HG02885 (cell line): ENCODE data around the gene TMTC1.

Source experiments
- ATAC-seq: cut with Tn5 transposase; IDR thresholded peaks from one replicate; pipeline ENCODE4 v1.9.1; 2021; ENCODE audit warnings: mild to moderate bottlenecking; ENCODE audit not compliant: unreplicated experiment, poor library complexity

The TMTC1 gene

DNA sequence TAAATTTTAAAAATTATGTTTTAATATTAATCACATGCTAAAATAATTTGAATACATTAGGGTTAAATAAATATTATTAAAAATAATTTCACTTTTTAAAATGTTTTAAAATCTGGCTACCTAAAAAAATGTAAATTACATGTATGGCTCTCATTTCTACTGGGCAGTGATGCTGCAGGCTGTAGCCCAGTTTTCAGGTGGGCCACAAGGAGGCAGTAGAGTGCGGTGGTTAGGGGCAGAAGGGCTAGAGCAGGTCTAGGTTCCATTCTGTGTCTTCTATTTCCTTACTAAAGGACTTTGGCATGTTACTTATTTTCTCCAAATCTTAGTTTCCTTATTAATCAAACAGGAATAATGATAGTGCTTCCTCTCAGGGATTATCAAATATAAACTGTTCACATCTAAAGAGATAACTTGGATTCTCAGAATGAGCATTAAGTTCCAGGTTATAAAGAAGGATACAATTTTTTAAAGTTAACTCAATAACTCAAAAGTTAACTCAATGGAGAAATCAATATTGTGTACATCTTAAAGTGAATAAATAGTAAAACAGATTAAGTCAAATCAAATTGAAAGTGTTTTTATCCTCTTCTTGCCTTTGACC, 231.3 kb downstream of the TMTC1 start:
- peak; percentile 93 for ATAC-seq

DNA sequence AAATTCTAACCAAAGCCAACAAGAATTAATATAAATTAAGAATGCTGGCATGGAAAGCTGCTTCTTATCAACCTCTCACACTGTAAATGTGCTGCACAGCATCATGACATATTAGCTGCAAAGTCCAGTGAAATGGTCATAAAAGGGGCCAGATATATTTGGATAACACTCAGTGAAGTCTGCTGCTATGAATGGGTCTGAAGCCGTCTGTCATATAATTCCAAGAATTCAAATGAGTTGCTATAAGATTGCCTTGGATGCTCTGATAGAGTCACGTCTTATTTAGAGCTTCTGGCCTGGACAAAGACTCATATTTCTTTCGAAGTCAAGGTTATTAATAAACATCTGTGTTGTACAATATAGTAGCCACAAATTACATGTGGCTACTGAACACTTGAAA, 231.9 kb downstream of the TMTC1 start:
- ATAC-seq: no peak

DNA sequence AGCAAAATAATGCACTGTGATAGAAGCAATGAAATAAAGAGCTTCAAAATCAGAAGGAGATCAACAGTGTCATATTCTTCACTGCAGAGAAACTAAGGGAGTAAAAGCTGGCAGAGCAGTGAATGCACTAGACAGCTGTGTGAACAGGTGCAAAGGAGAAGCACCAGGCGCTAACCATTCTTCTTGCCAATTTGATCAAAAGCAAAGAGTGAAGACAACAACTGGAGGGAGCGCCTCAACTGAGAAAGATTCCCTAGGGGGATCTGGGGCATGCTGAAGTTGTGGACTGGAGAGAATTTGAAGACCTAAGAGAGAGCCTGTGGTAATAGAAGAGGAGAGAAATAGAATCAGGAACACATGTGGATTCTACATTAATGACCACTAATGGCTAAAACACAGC, 235.9 kb downstream of the TMTC1 start:
- ATAC-seq: no peak

DNA sequence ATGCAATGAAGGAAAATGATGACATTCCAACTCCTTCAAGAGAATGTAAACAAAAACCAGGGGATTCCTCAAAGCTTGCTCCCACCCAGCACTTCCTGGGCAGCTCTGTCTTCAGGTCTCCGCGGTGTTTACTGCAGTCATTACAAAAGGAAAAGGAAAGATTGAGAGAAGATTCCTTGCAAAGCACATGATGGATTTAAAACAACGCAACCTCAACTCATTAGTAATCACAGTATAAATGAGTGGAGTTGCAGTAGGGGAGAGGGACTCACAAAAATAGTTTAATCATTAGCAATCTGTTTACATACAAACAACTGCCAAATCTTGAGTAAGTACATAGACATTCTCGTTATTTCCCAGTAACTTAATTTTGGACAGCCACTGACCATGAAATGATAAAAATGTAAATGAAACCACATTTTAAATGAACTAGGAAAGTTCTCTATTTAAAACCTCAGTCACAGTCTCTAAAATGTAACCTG, 236.6 kb downstream of the TMTC1 start:
- ATAC-seq: no peak

DNA sequence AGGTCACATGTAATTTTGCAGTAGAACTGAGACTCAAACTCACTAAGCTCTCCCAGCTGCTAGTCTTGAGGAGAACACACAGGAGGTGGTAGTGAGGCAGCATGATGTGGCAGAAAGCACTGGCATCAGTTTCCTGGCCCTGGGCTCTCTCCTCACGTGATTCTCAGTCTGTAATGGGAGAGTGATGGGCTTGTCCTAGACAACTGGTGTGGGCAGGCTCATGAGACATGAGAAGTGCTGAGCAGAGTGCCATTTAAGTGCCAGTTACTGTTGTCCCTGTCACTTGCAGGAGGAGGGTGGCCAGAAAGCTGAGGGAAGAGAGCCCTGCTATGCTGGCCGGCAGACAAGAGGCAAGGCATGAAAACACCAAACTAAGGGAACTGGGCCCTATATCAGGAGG, 237.7 kb downstream of the TMTC1 start:
- ATAC-seq: no peak

DNA sequence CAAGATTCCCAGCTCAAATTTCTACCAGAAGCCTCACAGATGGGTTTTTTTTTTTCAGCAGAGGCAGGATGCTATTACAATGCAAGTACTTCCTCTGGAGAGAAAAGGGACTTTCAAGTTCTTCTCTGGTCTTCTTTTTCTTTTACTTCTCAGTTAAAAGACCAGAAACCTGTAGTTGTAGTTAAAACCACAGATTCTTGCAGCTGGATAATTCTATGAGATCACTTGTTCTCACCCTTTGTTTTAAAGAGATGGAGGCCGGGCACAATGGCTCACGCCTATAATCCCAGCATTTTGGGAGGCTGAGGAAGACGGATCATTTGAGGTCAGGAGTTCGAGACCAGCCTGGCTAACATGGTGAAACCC, 238.7 kb downstream of the TMTC1 start:
- peak; percentile 65 for ATAC-seq

DNA sequence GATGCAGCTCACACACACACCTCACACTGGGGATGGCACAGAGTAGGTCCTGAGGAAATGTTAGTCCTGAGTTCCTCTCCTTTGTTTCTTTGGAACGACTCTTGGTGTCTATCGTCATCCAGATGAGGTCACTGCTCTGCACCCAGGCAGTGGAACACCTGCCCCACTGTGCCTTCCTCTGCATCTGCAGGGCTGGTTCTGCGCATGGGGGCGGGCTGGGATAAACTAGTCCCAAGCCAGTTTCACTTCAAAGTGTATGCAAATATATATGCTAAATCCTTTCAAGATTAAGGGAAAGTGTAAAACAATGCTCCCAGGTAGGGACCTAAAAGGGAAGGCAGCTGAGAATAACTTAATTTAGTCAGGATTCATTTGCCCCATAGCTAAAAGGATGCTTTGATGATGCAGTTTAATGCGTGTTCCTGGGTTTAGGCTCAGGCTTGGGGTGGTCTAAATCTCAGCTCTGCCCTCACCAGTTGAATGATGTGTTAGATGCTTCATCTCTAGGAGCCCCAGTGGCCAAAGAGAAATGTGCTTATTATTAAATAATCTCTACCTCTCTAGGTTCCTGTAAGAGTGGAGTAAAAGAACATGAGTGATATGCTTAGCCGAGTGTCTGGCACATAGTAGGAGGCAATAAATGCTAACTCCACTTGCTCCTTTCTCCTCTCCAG, 239.2 kb downstream of the TMTC1 start:
- peak; percentile 35 for ATAC-seq

DNA sequence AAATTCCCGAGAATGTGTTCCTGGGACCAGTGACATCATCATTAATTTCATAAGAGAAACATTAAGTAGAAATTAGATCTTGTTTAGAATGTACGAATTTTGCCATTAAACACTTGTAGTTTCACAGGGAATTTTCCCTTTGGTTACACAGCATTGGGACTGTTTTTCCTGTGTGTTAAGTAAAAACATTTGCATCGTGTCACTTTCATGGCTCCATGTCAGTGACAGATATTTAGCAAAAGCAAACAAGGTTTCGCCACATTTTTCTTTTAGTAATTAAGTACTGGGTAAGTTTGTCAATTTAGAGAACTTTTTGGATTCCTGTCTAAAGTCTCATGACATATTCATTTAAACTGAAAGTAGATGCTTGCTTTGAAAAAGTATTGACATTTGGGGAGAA, 240.7 kb downstream of the TMTC1 start:
- no peak for ATAC-seq

DNA sequence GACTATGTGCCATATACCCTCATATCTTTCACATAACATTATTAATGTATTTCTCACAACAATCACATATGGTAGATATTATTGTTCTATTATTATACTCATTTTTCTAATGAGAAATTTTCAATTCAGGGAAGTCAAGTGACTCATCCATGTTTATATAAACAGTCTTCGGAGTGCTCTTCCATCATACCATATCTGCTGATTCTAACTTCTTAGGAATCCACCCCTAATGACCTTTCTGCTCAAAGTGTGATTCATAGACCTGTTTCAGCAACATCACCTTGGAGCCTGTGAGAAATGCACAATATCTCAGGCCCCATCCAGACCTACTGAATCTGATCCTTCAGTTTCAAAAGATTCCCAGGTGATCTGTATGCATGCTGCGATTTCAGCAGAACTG, 246.4 kb downstream of the TMTC1 start:
- no peak for ATAC-seq

DNA sequence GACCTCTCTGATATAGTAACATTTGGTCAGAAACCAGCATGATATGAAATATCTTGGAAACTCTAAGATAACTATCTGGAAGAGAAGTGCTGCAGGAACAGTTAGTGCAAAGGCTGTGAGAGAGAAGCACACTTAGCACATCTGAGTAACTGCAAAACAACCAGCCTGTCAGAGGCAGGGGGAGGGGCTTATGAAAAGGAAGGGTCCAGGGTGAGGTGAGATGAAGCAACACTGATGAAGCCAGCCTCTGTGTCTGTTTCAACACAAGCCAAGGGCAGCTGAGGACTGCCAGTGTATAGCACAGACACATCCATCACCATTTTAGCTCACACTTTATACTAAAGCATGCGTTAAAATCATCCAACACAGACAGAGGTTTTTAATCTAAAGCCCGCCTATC, 248.8 kb downstream of the TMTC1 start:
- no peak for ATAC-seq

DNA sequence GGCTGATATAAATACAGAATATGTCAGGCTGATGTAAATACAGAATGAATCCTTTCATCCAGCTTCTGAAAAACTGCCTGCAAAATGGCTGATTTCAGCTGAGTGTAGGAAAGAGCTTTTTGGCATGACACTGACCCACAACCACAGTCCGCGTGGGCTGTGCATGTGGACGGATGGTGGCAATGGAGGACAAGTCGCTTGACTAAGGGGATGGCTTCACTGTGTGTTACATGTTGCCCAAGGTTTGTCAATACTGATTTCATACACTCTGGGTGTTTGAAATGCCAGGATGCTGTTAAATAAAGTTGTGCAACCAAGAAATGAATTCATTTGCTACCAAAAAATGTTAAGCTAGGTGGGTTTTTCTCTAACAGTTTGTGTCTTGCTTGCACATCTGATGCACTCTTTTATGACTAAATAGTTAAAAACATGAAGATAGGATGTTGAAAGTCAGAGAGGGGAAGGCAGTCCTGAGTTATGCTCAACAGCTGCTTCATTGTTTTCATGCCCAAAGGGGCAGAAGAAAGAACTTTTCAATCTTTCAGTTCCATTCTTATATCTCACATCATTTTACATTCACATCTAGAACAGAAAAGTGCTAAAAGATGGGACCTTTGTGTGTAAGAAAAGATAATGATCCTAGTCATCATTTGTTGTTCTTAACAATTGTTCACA, 249.8 kb downstream of the TMTC1 start:
- ATAC-seq: no peak

DNA sequence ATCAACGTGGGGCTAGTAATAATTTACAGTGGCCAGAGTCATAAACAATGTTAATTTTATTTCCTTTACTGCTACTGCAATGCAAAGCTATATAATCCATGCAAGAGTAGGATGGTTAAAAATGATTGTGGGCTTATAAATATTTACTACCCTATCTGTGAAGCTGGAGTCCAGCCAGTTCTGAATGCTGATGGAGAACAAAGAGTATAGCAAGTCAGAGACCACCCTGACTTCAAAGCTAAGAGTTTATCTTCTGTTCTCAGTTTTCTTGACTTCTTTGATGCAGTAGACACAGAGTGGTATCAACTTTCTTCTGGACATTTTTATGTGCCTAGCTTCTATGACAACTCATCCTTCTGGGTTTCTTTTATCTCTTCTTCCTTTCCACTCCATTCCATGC, 252.3 kb downstream of the TMTC1 start:
- ATAC-seq: no peak

DNA sequence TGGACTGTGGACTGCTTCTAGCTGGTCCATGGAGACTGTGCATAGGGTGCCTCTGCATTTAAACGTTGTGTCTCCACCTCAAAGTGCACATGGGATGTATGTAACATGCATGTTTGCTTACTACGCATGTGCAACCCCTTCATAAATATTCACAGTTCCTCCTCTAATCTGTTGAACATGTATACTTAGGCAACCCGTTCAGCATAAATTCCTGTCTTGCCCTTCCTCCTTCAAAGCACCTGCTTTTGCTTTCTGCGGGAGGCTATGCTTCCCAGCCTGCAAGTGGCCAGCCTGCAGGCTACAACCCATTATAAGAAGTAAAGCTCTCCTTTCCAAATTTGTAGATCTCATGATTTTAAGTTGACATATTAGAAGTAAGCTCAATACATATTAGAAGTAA, 253.3 kb downstream of the TMTC1 start:
- ATAC-seq: no peak

DNA sequence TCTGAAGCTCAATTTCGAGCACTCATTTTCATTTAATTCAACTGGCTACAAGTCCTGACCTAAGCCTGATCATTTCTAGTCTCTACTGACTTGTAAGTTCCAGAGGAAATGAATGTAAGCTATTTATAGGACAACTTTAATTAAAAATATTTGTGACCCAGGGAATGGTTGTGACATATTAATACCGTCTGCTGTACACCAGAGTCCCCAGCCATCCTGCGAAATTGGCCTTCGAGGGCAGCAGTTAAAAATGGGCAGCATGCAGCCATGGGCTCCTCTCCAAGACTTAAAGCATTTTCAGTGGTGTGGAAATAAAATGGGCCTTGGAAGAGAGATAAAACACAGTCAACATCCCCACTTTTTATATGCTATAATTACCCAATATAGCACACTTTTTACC, 255.6 kb downstream of the TMTC1 start:
- no peak for ATAC-seq

DNA sequence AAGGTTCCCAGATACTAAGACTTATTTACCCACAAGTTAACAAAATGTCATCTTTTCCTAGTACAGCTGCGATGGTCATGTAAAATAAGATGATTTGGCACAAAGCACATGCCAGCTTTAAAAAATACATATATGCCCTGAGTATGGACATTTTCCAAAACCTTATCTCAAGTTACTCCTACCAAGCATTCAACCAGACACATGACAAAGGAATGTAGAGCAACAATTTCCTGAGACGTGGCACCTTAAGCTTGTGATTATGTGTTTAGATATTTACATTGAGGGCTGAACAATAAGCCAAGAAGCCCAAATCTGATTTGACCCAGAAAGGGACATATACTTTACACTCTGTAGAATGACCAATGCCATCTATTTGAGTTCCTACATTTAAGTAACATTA, 261.8 kb downstream of the TMTC1 start:
- no peak for ATAC-seq

DNA sequence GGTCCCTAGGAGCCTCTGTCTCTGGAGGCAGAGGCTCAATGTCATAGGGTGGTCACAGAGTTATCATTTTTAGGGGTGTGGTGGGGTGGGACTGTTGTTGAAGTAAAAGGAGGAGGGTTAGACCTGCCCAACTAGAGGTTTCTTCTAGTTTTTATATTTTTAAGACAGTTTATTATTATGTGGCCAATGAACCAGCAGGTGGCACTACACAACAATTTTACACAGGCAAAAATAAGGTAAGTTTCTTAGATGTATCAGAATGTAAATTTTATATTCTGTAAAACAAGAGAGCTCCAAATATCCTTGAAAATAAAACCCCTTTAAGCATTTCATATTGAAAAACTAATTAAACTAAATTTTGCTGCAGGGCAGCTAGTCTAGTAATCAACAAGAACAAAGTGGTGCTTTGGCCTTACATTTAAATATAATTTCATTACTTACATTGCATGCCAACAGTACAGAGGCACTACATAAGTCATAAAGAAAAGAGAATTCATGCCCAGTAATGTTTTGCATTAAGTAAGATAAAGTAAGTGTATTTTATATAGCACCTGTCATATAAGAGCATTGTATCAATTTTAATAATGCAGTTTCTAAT, 264.1 kb downstream of the TMTC1 start:
- ATAC-seq: peak; percentile 64

DNA sequence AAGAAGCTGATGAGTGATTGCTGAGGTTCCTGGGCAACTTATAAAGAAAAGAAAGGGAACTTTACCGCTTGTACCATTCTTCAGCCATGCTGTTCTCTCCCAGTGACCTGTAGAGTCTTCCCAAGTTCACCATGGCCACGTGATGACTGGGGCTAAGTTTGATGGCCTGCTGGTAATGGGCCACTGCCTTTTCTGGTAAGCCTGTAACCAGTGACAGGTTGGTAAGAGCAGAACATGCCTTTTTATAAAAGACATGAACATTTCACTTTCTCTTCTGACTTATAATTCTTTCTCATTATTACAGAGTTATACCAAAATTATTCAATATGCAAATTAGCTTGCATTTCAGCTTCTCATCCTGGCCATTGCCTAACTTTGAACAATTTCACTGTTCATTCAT, 265.3 kb downstream of the TMTC1 start:
- no peak for ATAC-seq

DNA sequence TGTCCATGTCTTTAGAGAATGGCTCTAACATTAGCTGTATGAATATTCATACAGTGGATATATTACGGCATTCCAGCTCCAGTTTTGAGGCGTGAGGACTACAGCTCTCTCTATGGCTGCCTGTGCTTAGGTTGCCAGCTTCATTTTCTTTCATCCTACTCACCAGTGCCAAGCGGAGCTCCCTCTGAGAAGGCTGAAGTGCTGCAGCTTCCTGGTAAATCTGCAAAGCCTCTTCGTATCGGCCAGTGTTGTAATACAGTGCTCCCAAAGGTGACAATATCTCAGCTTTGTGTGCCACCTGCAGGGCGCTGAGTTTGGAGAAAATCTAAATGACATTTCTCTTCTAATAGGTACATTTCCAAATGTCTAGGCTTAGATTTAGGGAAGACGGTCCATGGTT, 266.5 kb downstream of the TMTC1 start:
- no peak for ATAC-seq

DNA sequence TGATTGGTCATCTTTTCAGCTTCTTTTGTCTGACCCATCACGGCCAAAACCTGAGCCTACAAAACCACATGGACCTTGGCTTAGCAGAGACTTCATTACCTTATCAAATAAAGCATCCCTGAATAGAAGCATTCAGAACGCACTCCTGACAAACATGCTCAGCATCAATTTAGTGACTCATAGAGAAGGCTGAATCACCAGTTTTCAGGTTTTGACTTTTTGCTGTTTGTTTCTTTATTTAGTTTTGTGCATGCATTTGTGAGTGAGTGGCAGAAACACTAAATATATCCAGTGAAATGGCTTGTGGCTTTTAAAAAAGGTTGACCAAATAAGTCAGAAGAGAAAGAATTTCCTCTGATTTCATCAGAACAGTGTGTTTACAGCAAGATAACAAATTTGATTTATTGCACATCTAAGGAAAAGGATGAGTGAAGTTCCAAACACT, 267.3 kb downstream of the TMTC1 start:
- no peak for ATAC-seq

DNA sequence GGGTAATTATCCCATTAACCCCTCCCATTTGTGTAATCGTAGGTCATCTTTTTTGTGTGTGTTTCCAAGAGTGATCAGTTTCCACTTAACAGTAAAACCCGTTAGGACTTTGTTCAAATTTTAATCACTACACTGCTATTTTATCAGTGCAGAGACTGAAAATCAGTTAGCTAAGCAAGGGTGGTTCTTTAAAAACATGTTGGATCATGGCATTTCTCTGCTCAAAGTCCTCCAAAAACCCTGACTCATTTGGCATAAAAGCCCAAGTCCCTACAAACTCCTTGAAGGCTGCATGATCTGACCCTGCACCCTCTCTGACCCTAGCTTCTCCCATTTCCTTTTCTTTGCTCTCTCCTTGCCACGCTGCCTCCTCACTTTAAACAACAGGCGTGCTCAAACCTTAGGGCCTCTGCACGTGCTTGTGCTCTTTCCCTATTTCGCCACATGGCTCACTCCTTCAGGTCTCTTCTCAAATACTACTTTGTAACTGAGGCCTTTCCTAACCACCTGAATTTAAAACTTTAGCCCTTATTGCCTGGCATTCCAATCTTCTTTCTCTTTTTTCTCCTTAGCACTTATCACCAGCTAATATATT, 273.1 kb downstream of the TMTC1 start:
- ATAC-seq: no peak

DNA sequence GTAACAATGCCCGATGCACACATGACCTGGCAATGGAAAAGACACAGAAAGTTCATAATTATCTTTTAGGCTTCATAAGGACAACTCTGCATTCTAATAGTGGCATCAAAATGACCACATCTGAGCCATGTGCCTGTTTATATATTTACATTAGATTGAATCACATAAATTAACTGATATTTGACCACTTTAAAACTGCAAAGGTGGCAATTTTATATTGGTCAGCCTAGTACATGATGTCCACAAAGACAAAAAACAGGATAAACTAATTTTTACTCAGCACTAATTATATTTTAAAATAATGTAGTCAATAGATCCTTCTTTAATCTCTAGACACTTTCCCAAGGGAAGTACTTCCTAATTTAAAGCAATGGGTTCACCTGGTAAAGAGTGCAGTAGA, 274.2 kb downstream of the TMTC1 start:
- ATAC-seq: no peak
